Body of pancreas (tissue), 4 donors: Measurements from ENCODE around the gene SLC16A12.
A peak's percentile ranks its signal among the peaks of the same experiment; 100 is the strongest.

Experiments used
- POLR2A ChIP-seq, 3 donors: fragments of 450-650 bp; IDR thresholded peaks; one replicate each; pipeline ENCODE4 v1.6.1; 2016; ENCODE audit warnings: antibody characterized with exemption in 3 of 3, mild to moderate bottlenecking in 2 of 3
- TF ChIP-seq, protein P1 (sequence below), 7 experiments: fragments of 450-650 bp in 4 of 7; fragments of 200-600 bp in 3 of 7; sonication (generic) in 3 of 7; IDR thresholded peaks; one replicate each; pipeline ENCODE4 v1.5.1; 2016 to 2019; ENCODE audit warnings: antibody characterized with exemption in 7 of 7

- TF ChIP-seq, protein P1, sequence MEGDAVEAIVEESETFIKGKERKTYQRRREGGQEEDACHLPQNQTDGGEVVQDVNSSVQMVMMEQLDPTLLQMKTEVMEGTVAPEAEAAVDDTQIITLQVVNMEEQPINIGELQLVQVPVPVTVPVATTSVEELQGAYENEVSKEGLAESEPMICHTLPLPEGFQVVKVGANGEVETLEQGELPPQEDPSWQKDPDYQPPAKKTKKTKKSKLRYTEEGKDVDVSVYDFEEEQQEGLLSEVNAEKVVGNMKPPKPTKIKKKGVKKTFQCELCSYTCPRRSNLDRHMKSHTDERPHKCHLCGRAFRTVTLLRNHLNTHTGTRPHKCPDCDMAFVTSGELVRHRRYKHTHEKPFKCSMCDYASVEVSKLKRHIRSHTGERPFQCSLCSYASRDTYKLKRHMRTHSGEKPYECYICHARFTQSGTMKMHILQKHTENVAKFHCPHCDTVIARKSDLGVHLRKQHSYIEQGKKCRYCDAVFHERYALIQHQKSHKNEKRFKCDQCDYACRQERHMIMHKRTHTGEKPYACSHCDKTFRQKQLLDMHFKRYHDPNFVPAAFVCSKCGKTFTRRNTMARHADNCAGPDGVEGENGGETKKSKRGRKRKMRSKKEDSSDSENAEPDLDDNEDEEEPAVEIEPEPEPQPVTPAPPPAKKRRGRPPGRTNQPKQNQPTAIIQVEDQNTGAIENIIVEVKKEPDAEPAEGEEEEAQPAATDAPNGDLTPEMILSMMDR (IDR thresholded peaks at IDR 0.05): peak in 6 of 7 experiments; percentile 16 to 54 (median 45)
- no peak for TF ChIP-seq POLR2A (IDR thresholded peaks at IDR 0.05)
Observed at GRCh38 chr10:89466599-89467035, 68.8 kb downstream of the SLC16A12 start.
